CD4-positive, alpha-beta T cell treated with Interleukin-21 for 1 hour (primary cell): ENCODE results near the gene TM9SF4.
"Not testable (repeated sequence)": the region's sequence is repeated elsewhere in the genome, so short reads cannot be mapped to it uniquely, and the experiment has no call there.

Source experiments
- DNase-seq: peaks from one replicate; pipeline ENCODE4 v3.0.0-alpha.2; 2020

The TM9SF4 gene

GRCh38 chr20:32159766-32160221 is 50.3 kb downstream of the TM9SF4 start:
- no peak for DNase-seq

GRCh38 chr20:32160341-32160740 is 50.8 kb downstream of the TM9SF4 start:
- no peak for DNase-seq

- no peak for DNase-seq
These were observed 52.8 kb downstream of the TM9SF4 start for GRCh38 chr20:32162351-32162750.

GRCh38 chr20:32163951-32164350 is 54.4 kb downstream of the TM9SF4 start:
- DNase-seq: no peak

GRCh38 chr20:32164984-32165735 is 55.6 kb downstream of the TM9SF4 start:
- no peak for DNase-seq

GRCh38 chr20:32165836-32166545 is 56.5 kb downstream of the TM9SF4 start:
- DNase-seq: no peak

GRCh38 chr20:32167552-32167951 is 58.0 kb downstream of the TM9SF4 start:
- DNase-seq: no peak

GRCh38 chr20:32168184-32168910 is 58.8 kb downstream of the TM9SF4 start:
- DNase-seq: no peak

- not testable (repeated sequence) for DNase-seq
These were observed 68.2 kb downstream of the TM9SF4 start for GRCh38 chr20:32177696-32178095.

- no peak for DNase-seq
These were observed 70.0 kb downstream of the TM9SF4 start for GRCh38 chr20:32179515-32179914.

- no peak for DNase-seq
These were observed 70.4 kb downstream of the TM9SF4 start for GRCh38 chr20:32179934-32180333.

GRCh38 chr20:32181606-32182005 is 72.1 kb downstream of the TM9SF4 start:
- no peak for DNase-seq

- no peak for DNase-seq
These were observed 74.6 kb downstream of the TM9SF4 start for GRCh38 chr20:32183947-32184635.

GRCh38 chr20:32184961-32185603 is 75.6 kb downstream of the TM9SF4 start:
- DNase-seq: no peak

GRCh38 chr20:32186506-32186905 is 77.0 kb downstream of the TM9SF4 start:
- no peak for DNase-seq

- no peak for DNase-seq
These were observed 79.0 kb downstream of the TM9SF4 start for GRCh38 chr20:32188376-32189122.

- DNase-seq: no peak
These were observed 79.6 kb downstream of the TM9SF4 start for GRCh38 chr20:32189123-32189410.

- peak; percentile 40 for DNase-seq
These were observed 80.4 kb downstream of the TM9SF4 start for GRCh38 chr20:32189691-32190615.

GRCh38 chr20:32190616-32191415 is 81.3 kb downstream of the TM9SF4 start:
- DNase-seq: no peak

GRCh38 chr20:32191422-32191821 is 81.9 kb downstream of the TM9SF4 start:
- DNase-seq: no peak
